ENCODE data around the gene HCN3. TPM values are rescaled to one million over a fixed set of nuclear protein-coding genes. Genes with fewer than 3 reads are reported as not detected.

Gene HCN3
- total and polyA plus RNA-seq, 2 of the 13 experiments (the other 11 are each of a cell fraction or from before 2014, with no cell fraction given): 2.4 to 10.2 TPM

GRCh38 chr1:155261852-155262673, 15.2 kb upstream of the HCN3 start, which contains the start of gene SCAMP3 (continued):
- TF ChIP-seq PAX8 (CRISPR knock-in tag; IDR thresholded peaks at IDR 0.05; ENCODE audit: borderline replicate concordance) (peak; percentile 72; the same call in 1 of the 2 replicates), ZNF841 (CRISPR knock-in tag; IDR thresholded peaks at IDR 0.05; ENCODE audit: borderline replicate concordance) (no peak), GLI4 (CRISPR knock-in tag; IDR thresholded peaks at IDR 0.05; ENCODE audit: borderline replicate concordance) (no peak), GZF1 (CRISPR knock-in tag; IDR thresholded peaks at IDR 0.05) (0 out of 2 replicates have a peak, but pooled peaks have one; percentile 74), HHEX (CRISPR knock-in tag; IDR thresholded peaks at IDR 0.05) (no peak), ZMYM4 (CRISPR knock-in tag; IDR thresholded peaks at IDR 0.05) (peak; percentile 51; the same call in 1 of the 2 replicates), PHF5A (CRISPR knock-in tag; IDR thresholded peaks at IDR 0.05; ENCODE audit: low read depth, unreplicated experiment) (peak; percentile 90), ZNF329 (CRISPR knock-in tag; IDR thresholded peaks at IDR 0.05; ENCODE audit: low read depth) (0 out of 2 replicates have a peak, but pooled peaks have one; percentile 45), RNF2 (conservative IDR thresholded peaks at IDR 0.05; ENCODE audit: low read depth) (peak; percentile 29; the same call in 1 of the 2 replicates), EP300 (IDR thresholded peaks at IDR 0.05; ENCODE audit: low read depth in 2 of 2, low read length in 2 of 2) (no peak; a peak in 1 of 4 replicates), EP300 (CRISPR knock-in tag; IDR thresholded peaks at IDR 0.05; ENCODE audit: borderline replicate concordance) (0 out of 2 replicates have a peak, but pooled peaks have one; percentile 8), ZNF605 (CRISPR knock-in tag; IDR thresholded peaks at IDR 0.05) (peak; percentile 48), CBX1 (IDR thresholded peaks at IDR 0.05; ENCODE audit: low read depth) (peak; percentile 88), EED (CRISPR knock-in tag; IDR thresholded peaks at IDR 0.05) (no peak), ZIK1 (CRISPR knock-in tag; IDR thresholded peaks at IDR 0.05; ENCODE audit: borderline replicate concordance, low read depth) (0 out of 2 replicates have a peak, but pooled peaks have one; percentile 51), PCBP2 (optimal IDR thresholded peaks at IDR 0.05; ENCODE audit: low read depth, low read length, poor library complexity, severe bottlenecking) (no peak), RXRB (CRISPR knock-in tag; IDR thresholded peaks at IDR 0.05; ENCODE audit: borderline replicate concordance) (peak; percentile 63; the same call in 1 of the 2 replicates), PPARG (CRISPR knock-in tag; conservative IDR thresholded peaks at IDR 0.05) (peak; percentile 62; the same call in 1 of the 2 replicates), ZNF224 (CRISPR knock-in tag; IDR thresholded peaks at IDR 0.05) (no peak; the same call in 1 of the 2 replicates)
- TF ChIP-seq, protein P1, sequence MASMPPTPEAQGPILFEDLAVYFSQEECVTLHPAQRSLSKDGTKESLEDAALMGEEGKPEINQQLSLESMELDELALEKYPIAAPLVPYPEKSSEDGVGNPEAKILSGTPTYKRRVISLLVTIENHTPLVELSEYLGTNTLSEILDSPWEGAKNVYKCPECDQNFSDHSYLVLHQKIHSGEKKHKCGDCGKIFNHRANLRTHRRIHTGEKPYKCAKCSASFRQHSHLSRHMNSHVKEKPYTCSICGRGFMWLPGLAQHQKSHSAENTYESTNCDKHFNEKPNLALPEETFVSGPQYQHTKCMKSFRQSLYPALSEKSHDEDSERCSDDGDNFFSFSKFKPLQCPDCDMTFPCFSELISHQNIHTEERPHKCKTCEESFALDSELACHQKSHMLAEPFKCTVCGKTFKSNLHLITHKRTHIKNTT (CRISPR knock-in tag; IDR thresholded peaks at IDR 0.05): no peak
- TF ChIP-seq, protein P2, sequence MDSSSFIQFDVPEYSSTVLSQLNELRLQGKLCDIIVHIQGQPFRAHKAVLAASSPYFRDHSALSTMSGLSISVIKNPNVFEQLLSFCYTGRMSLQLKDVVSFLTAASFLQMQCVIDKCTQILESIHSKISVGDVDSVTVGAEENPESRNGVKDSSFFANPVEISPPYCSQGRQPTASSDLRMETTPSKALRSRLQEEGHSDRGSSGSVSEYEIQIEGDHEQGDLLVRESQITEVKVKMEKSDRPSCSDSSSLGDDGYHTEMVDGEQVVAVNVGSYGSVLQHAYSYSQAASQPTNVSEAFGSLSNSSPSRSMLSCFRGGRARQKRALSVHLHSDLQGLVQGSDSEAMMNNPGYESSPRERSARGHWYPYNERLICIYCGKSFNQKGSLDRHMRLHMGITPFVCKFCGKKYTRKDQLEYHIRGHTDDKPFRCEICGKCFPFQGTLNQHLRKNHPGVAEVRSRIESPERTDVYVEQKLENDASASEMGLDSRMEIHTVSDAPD (CRISPR knock-in tag; IDR thresholded peaks at IDR 0.05): no peak
- TF ChIP-seq, protein P3, sequence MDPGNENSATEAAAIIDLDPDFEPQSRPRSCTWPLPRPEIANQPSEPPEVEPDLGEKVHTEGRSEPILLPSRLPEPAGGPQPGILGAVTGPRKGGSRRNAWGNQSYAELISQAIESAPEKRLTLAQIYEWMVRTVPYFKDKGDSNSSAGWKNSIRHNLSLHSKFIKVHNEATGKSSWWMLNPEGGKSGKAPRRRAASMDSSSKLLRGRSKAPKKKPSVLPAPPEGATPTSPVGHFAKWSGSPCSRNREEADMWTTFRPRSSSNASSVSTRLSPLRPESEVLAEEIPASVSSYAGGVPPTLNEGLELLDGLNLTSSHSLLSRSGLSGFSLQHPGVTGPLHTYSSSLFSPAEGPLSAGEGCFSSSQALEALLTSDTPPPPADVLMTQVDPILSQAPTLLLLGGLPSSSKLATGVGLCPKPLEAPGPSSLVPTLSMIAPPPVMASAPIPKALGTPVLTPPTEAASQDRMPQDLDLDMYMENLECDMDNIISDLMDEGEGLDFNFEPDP (CRISPR knock-in tag; conservative IDR thresholded peaks at IDR 0.05): no peak
- TF ChIP-seq, protein P4, sequence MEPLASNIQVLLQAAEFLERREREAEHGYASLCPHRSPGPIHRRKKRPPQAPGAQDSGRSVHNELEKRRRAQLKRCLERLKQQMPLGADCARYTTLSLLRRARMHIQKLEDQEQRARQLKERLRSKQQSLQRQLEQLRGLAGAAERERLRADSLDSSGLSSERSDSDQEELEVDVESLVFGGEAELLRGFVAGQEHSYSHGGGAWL (CRISPR knock-in tag; IDR thresholded peaks at IDR 0.05): peak; percentile 79
- TF ChIP-seq, protein P5, sequence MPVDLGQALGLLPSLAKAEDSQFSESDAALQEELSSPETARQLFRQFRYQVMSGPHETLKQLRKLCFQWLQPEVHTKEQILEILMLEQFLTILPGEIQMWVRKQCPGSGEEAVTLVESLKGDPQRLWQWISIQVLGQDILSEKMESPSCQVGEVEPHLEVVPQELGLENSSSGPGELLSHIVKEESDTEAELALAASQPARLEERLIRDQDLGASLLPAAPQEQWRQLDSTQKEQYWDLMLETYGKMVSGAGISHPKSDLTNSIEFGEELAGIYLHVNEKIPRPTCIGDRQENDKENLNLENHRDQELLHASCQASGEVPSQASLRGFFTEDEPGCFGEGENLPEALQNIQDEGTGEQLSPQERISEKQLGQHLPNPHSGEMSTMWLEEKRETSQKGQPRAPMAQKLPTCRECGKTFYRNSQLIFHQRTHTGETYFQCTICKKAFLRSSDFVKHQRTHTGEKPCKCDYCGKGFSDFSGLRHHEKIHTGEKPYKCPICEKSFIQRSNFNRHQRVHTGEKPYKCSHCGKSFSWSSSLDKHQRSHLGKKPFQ (CRISPR knock-in tag; IDR thresholded peaks at IDR 0.05; ENCODE audit: insufficient replicate concordance): peak; percentile 34
